GM23338 (cell line): ENCODE data around the gene FARS2. TPM values are rescaled to one million over a fixed set of nuclear protein-coding genes. Genes with fewer than 3 reads are reported as not detected.

Source experiments
- ATAC-seq: fragments of 200-7000 bp; cut with Tn5 transposase; 3 replicates; pipeline ENCODE4 v1.9.1; 2020
- DNase-seq: peaks from one replicate; pipeline ENCODE4 v3.0.0-alpha.2; 2015; ENCODE audit warnings: low spot score
- H2AFZ ChIP-seq: fragments of 200-600 bp; sonication (generic); 2 replicates; pipeline ENCODE4 v1.8.0; 2016; ENCODE audit warnings: antibody characterized with exemption, mild to moderate bottlenecking, moderate library complexity
- H3F3A ChIP-seq: fragments of 200-600 bp; sonication (generic); replicated peaks from 2 replicates; pipeline ENCODE4 v1.8.0; 2017; ENCODE audit warnings: antibody characterized with exemption, mixed run types, low read depth
- H3K27ac ChIP-seq: fragments of 200-600 bp; sonication (generic); 2 replicates; pipeline ENCODE4 v1.6.1; 2016; ENCODE audit warnings: low read depth
- H3K27me3 ChIP-seq: fragments of 200-600 bp; sonication (generic); 2 replicates; pipeline ENCODE4 v1.8.0; 2016; ENCODE audit warnings: mild to moderate bottlenecking, mixed run types, moderate library complexity; ENCODE audit not compliant: insufficient read depth
- H3K36me3 ChIP-seq: fragments of 200-600 bp; sonication (generic); 2 replicates; pipeline ENCODE4 v1.8.0; 2016; ENCODE audit warnings: mild to moderate bottlenecking; ENCODE audit not compliant: insufficient read depth
- H3K4me1 ChIP-seq: fragments of 200-600 bp; sonication (generic); 2 replicates; pipeline ENCODE4 v1.8.0; 2016; ENCODE audit warnings: mild to moderate bottlenecking, moderate library complexity; ENCODE audit not compliant: insufficient read depth
- H3K4me2 ChIP-seq: fragments of 200-600 bp; sonication (generic); 2 replicates; pipeline ENCODE4 v1.7.1; 2017; ENCODE audit warnings: mixed run types
- H3K4me3 ChIP-seq: fragments of 200-600 bp; sonication (generic); 2 replicates; pipeline ENCODE4 v1.6.1; 2016; ENCODE audit warnings: mixed run types
- H3K79me2 ChIP-seq: fragments of 200-600 bp; sonication (generic); replicated peaks from 2 replicates; pipeline ENCODE4 v1.8.0; 2017; ENCODE audit warnings: mild to moderate bottlenecking; ENCODE audit not compliant: insufficient read depth
- H3K9me2 ChIP-seq: fragments of 200-600 bp; sonication (generic); 2 replicates; pipeline ENCODE4 v1.8.0; 2017; ENCODE audit not compliant: insufficient read depth
- H4K20me1 ChIP-seq: fragments of 200-600 bp; sonication (generic); replicated peaks from 2 replicates; pipeline ENCODE4 v1.8.0; 2017; ENCODE audit warnings: mild to moderate bottlenecking; ENCODE audit not compliant: insufficient read depth
- H3K27ac Mint-ChIP-seq: 2 replicates; pipeline ENCODE4 v1.8.0; 2020; ENCODE audit warnings: inconsistent platforms, mild to moderate bottlenecking, moderate library complexity, mixed read lengths
- H3K27me3 Mint-ChIP-seq: 3 replicates; pipeline ENCODE4 v1.8.0; 2022; ENCODE audit warnings: low read depth, mild to moderate bottlenecking, moderate library complexity, mixed read lengths, inconsistent platforms; ENCODE audit not compliant: insufficient read depth, poor library complexity
- H3K36me3 Mint-ChIP-seq: 3 replicates; pipeline ENCODE4 v1.8.0; 2021; ENCODE audit warnings: low read depth, mild to moderate bottlenecking, inconsistent platforms, moderate library complexity, mixed read lengths
- H3K4me1 Mint-ChIP-seq: 3 replicates; pipeline ENCODE4 v1.8.0; 2020; ENCODE audit warnings: mild to moderate bottlenecking, inconsistent platforms, mixed read lengths
- H3K4me3 Mint-ChIP-seq: 3 replicates; pipeline ENCODE4 v1.8.0; 2021; ENCODE audit warnings: moderate library complexity, mild to moderate bottlenecking, inconsistent platforms, mixed read lengths
- H3K9me3 Mint-ChIP-seq: 3 replicates; pipeline ENCODE4 v1.8.0; 2020; ENCODE audit warnings: moderate library complexity, mild to moderate bottlenecking, inconsistent platforms, mixed read lengths
- CREB1 ChIP-seq: fragments of 250-450 bp; sonication (Bioruptor Pico); IDR thresholded peaks from 2 replicates; pipeline ENCODE4 v1.5.0; 2020; ENCODE audit warnings: low read depth, mild to moderate bottlenecking, moderate library complexity
- CTCF ChIP-seq, 2 experiments: fragments of 200-600 bp in 1 of 2; sonication (generic) in 1 of 2; conservative IDR thresholded peaks; 2 replicates each; pipeline versions ENCODE4 v1.5.1 to v1.6.1; 2016 to 2017; ENCODE audit warnings: antibody characterized with exemption in 2 of 2, low read depth in 2 of 2, mild to moderate bottlenecking in 2 of 2, moderate library complexity in 1 of 2
- ETS1 ChIP-seq: IDR thresholded peaks from 2 replicates; pipeline ENCODE4 v1.6.1; 2016; ENCODE audit warnings: antibody characterized with exemption
- EZH2 ChIP-seq: fragments of 200-600 bp; sonication (generic); IDR thresholded peaks from one replicate; pipeline ENCODE4 v1.8.0; 2017; ENCODE audit warnings: antibody characterized with exemption, mild to moderate bottlenecking, low read depth; ENCODE audit not compliant: unreplicated experiment
- EZH2phosphoT487 ChIP-seq: fragments of 200-600 bp; sonication (generic); IDR thresholded peaks from one replicate; pipeline ENCODE4 v1.8.1; 2018; ENCODE audit warnings: antibody characterized with exemption; ENCODE audit not compliant: unreplicated experiment
- JUNB ChIP-seq: IDR thresholded peaks from one replicate; pipeline ENCODE4 v1.6.1; 2016; ENCODE audit warnings: antibody characterized with exemption; ENCODE audit not compliant: unreplicated experiment
- NANOG ChIP-seq: IDR thresholded peaks from 2 replicates; pipeline ENCODE4 v1.6.1; 2016; ENCODE audit warnings: antibody characterized with exemption, borderline replicate concordance
- POLR2AphosphoS5 ChIP-seq: IDR thresholded peaks from 2 replicates; pipeline ENCODE4 v1.6.1; 2016; ENCODE audit warnings: antibody characterized with exemption, low read depth
- REST ChIP-seq: IDR thresholded peaks from one replicate; pipeline ENCODE4 v1.6.1; 2018; ENCODE audit warnings: antibody characterized with exemption; ENCODE audit not compliant: unreplicated experiment
- STAT1 ChIP-seq: IDR thresholded peaks from one replicate; pipeline ENCODE4 v1.6.1; 2016; ENCODE audit warnings: antibody characterized with exemption; ENCODE audit not compliant: unreplicated experiment
- ZNF114 ChIP-seq: fragments of 250-450 bp; sonication (Bioruptor Pico); IDR thresholded peaks from 2 replicates; pipeline ENCODE4 v1.5.0; 2020; ENCODE audit warnings: mild to moderate bottlenecking, moderate library complexity
- ZNF331 ChIP-seq: fragments of 250-450 bp; sonication (Bioruptor Pico); IDR thresholded peaks from 2 replicates; pipeline ENCODE4 v1.5.0; 2020; ENCODE audit warnings: low read depth, mild to moderate bottlenecking, moderate library complexity
- ZNF462 ChIP-seq: fragments of 250-450 bp; sonication (Bioruptor Pico); IDR thresholded peaks from 2 replicates; pipeline ENCODE4 v1.5.0; 2020; ENCODE audit warnings: mild to moderate bottlenecking, moderate library complexity
- polyA plus RNA-seq: library from polyadenylated mRNA; unstranded; fragments of >200 nt; fragmentation: Nextera tagmentation; extraction: Ambion mirVana; gene quantifications from 2 replicates; pipeline ENCODE4 v1.2.1, GENCODE V29; 2016
- total RNA-seq: library from RNA; depleted of rRNA; stranded (reverse); fragments of >200 nt; shearing (Covaris generic); gene quantifications from 2 replicates; pipeline ENCODE4 v1.2.3, GENCODE V29; 2014

The FARS2 gene
- total and polyA plus RNA-seq, 2 experiments from 2014 or later = 7.6 to 19.0 TPM

GRCh38 chr6:5754904-5755303 lies 493.6 kb downstream of the FARS2 start:
- TF ChIP-seq CREB1 (CRISPR knock-in tag) (no peak), EZH2phosphoT487 (no peak), ZNF462 (CRISPR knock-in tag) (no peak), ZNF114 (CRISPR knock-in tag) (no peak), REST (no peak), EZH2 (no peak), CTCF (conservative IDR thresholded peaks at IDR 0.05; ENCODE audit: low read depth in 2 of 2) (no peak), ETS1 (no peak), POLR2AphosphoS5 (no peak), NANOG (no peak), STAT1 (no peak), JUNB (no peak), ZNF331 (CRISPR knock-in tag) (no peak)
- Histone ChIP-seq H2AFZ (no peak overlapping the region), H3K27me3 (no peaks in the 10 kb centered on the region), H3K4me3 (no peak overlapping the region), H3K79me2 (no peaks in the 10 kb centered on the region), H3F3A (no peaks in the 10 kb centered on the region), H3K4me1 (peaks cover 3% of the 10 kb centered on the region; the same call in 1 of the 2 replicates), H3K9me2 (peaks cover 8% of the 10 kb centered on the region; the same call in 1 of the 2 replicates), H3K4me2 (no peak overlapping the region), H4K20me1 (no peaks in the 10 kb centered on the region), H3K36me3 (no peaks in the 10 kb centered on the region), H3K27ac (no peak overlapping the region)
- Mint-ChIP-seq H3K36me3 (peaks cover 32% of the 10 kb centered on the region), H3K27ac (no peak overlapping the region), H3K9me3 (peaks cover 33% of the 10 kb centered on the region), H3K4me1 (peaks cover 12% of the 10 kb centered on the region), H3K4me3 (no peak overlapping the region), H3K27me3 (peaks cover 2% of the 10 kb centered on the region)
- no peak for DNase-seq
- no peak for ATAC-seq
